Left renal cortex interstitium (tissue), 4 donors: Measurements from ENCODE around the gene ELFN1. TPM values are rescaled to one million over a fixed set of nuclear protein-coding genes. Genes with fewer than 3 reads are reported as not detected.

ENCODE experiments used
- DNase-seq, 4 donors: peaks; one replicate each; pipeline ENCODE4 v3.0.0-alpha.2; 2013; ENCODE audit warnings: low read depth in 4 of 4, low spot score in 2 of 4, missing footprints in 1 of 4
- polyA plus RNA-seq, 4 donors: library from polyadenylated mRNA; unstranded; fragments of 120-200 nt; gene quantifications; one replicate each; pipeline ENCODE4 v1.2.1, GENCODE V29; 2013; ENCODE audit not compliant: insufficient read length in 4 of 4

Gene ELFN1
- polyA plus RNA-seq, 4 donors, result 11.7 to 22.0 (median 17.5) TPM

DNA sequence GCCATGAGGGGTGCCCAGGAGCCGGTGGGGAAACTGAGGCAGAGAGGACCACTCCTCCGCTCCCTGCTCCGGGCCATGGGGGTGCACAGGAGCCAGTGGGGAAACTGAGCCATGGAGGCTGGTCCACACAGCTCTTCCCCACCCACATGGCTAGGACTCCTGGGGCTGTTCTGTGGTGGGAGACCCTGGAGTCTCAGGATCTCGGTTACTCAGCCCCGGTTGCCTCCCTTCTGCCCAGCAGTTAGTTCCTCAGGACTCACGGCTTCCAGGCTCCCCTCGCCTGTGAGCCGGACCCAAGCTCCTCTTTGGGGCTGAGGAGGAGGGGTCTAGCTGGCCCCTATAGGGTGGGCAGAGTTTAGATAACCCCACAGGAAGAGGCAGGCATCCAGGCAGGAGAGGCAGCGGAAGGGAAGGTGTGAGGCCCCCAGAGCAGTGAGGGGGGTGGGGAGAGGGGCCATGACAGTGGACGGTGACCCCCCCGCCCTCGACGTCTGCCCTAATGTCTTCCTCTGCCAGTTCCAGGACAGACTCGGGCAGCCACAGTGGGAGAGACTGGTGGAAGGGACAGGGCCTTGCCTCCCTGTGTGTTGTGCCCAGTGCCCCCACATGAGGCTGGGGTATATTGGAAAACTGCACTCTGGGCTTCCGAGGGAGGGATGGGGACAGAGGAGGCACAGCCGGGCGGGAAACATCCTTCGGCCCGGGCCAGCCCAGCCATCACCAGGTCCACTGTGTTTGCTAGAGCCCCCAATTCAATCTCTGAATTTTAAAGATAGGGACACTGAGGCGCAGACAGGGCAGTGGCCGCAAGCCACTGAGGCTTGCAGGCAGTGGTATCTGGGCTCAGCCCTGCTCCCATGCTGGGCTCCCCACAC, 4.3 kb downstream of the ELFN1 start:
- DNase-seq, result no peak

DNA sequence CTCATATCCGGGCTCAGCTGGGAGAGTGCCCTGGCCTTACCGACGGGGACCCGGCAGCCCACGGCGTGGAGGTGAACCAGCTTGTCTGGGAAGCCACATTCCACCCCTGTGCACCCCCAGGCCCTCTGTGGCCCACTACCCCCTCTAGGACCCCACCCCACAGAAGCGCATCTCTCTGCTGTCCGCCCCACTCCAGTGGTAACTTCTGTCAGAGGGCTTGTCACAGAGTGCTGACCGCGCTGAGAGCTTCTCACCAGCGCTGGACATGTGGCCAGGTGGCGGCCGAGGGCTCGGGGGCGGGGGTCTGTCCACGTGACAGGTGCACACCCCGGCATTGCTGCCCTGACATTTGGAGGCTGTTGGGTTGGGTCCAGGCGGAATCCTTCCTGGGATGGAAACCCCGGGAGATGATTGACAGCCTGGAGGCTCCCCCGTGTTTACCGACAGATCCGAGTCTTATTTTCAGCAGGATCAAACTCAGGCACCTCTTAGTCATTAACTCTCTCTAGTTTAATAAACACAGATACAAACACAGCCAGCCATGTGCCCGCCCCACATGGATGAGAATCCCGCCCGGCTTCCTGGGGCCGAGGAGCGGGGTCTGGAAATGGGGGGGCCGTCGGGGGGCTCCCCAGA, 5.1 kb downstream of the ELFN1 start:
- no peak for DNase-seq

DNA sequence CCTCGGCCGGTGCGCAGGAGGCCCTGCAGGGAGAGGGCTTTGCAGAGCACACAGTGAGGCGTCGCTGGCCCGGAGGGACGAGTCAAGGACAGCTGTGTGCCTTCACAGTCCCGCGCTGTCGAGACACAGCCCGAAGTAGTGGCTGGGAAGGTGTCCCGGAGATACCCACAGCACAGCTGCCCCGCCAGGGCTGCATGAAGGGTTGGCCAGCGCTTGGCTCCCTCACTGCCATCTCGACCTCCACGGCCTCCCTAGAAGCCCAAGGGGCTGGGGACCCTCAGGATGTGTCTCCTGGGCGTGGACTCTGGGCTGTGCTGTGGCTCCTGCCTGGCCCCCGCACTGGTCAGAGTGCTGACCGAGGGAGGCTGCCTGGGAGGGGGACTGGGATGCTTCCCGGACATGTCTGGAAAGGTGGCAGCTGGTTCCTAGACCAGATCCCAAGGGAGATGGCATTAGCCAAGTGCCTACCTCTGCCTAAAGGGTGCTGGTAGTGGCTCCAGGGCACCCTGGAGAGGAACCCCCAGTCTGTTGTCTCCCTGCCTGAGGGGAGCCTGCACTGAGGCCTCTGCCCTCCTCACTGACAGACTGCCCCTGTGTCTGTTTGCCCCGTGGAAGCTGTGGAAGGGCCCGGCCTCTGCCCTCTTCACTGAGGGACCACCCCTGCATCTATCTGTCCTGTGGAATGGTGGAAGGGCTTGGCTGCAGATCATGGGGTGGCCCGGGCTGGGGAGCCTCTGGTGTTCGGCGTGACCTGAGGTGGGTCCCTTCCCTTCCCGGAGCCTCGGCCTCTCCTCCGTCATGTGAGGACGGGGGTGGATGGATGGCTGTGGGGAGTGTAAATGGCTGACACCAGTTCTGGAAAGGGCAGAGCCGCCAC, 5.8 kb downstream of the ELFN1 start:
- DNase-seq, result no peak

DNA sequence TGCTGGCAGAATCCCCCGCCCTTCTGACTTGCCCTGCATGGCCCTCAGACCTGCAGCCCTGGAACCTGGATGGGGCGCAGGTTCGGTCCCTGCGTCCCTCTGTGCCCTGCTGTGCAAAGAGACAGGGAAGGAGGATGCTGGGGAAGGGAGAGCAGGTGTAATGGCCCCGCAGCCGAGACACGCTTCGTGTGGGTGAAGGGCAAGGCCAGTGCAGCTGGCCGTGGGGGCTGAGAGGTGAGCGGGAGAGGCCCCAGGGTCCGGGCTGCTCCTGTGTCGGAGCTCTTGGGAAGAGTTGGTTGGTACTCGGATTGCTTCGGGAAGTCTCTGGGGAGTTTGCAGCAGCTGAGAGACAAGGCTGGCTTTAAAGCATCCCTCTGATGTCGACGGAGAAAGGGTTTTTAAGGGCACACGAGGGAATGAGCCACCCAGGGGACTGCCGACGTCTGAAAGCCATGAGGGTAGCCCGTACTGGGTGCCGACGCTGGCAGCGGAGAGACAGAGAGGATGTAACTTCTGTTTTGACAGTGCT, 6.5 kb downstream of the ELFN1 start:
- no peak for DNase-seq

DNA sequence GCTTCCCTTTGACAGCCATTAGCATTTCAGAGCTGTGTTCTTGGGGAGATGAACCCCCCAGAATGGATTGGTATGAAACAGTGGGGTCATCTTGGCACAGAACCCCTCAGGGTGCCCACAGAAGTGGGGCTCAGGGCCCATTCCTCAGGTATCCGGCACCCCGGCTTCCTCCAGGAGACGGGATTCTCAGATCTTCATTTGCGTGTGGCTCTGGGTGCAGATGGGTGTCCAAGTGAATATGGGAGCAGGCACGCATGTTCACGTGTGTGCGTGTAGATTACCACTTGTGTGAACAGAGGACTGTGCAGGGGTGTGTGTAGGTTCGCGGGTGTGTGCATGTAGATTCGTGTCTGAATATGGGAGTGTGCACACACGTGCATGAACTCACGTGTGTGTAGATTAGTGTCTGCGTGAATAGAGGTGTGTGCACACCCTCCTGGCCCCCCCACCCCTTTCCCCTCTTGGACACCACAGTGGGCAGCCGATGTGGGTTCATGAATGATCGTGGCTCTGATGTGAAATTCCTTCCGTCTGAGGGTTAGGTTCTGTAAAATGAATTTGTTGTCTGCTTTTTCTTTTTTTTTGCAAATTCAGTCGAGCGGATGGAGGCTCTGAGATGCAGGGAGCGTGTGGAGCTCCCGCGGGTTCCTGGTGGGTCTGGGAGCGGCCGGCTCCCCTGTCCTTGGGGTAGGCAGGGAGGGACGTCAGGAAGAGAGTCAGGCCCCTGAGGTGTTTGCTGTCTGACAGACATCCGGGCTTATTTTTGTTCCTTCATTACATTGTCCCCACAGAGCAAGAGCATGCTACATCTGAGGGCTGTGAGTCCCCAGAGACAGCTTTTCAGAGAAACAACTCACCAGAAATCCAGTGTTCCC, 7.4 kb downstream of the ELFN1 start:
- DNase-seq, result no peak

DNA sequence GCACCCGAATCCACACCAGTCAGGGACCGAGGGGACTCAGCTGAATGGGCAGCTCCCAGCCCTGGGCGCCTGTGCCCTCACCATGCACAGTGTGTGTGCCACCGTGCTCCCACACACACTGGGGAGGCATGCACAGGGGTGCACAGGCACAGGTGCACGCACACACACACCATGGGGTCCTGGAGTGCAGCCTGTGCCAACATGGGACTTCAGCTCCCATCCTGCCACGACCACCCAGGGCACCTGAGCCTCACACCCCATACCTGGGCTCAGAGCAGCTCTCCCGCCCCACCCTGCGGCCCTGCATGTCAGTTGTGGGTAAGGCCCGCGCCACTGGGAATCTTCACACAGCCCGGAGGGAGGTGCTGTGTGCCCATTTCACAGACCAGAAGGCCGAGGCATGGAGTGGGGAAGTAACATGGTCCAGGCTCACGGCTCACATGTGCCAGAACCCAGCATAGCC, 8.0 kb downstream of the ELFN1 start:
- DNase-seq, result no peak

DNA sequence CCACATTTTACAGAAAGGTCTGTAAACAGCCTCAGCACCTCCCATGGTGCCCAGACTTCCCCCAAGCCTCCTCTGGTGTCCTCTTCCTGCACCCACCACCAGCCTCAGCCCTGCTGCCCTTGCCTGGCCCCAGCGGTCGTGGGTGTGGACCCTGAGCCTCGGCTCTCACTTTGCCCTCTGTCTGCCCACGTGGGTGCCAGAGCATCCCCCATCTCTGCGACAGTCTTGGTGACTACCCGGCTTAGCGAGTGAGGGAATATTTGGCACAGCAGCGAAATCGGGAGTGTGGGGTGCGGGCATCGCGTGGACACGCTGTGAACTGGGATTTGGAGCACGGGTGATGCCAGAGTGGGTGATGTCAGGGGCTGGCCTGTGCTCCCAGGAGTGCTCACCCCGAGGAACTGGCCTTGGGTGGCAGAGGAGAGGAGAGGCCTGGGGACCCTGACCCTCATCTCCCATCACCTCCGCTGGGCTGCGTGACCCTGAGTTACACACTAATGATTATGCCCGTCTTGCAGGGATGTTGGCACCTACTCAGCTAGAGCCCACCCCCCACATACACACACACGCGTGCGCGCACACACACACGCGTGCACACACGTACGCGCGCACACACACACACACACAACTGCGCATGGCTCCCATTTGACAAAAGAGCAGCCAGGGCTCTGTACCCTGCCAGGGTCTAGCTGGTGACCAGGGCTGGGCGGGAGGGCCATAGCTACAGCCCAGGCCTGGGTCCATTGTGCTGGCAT, 8.7 kb downstream of the ELFN1 start:
- no peak for DNase-seq

DNA sequence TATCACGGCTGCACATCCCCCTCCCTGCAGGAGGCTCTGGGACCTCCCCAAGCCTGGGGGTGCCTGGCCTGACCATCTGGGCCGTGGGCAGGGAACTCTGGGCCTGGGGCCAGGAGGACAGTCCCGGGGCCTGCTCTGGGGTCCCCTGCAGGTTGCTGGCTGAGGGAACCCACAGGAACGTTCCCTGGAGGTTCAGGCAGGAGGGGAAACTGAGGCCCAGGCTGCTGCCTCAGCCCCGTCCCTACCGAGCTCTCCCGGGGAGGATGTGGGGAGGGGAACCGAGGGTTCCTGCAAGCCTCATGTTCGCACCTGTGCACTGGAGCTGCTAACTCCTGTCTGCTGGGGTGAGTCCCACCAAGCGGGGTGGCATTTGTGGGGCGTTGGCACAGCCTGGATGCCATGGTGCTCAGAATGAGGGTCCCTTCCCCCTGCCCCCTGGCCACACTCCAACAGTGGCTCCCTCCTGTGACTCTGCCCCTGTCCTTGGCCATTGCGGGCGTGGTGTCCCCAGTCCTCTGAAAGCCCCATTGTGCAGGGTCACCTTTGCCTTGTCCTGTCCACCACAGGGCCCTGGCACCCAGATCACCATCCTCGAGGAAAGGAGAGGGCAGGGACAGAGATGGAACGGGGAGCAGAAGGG, 9.4 kb downstream of the ELFN1 start:
- no peak for DNase-seq

DNA sequence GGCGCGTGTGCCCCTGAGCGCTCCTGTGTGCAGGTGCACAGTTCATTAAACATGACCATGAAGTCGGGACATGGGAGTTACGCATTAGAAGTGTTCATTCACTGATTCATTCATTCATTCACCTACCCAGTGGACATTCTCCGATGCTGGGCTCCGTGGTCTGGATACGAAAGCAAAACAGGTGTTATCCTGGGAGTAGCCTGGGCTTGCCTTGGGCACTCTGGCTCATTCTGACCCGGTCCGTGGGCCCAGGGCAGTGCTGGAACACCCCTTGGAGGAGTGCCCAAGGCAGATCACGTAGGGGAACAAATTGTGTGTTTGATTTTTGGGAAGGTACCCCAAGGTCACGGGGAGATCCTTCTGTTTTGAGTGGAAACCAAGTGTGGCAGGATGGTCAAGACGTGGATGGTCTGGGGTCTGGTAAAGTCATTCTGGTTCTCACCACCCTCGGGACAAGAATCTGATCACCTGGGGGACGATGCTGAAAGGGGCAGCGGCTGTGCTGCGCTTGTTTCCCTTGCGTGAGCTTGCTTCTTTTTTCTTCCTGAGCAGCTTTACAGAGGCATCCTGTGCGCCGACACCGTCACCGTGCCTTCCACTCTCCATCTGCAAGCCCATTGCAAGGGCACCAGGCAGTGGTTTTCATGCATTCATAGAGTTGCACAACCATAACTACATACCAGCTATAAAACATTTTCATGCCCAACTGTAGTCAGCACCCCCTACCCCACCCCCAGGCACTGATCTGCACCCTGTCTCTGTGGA, 10.1 kb downstream of the ELFN1 start:
- DNase-seq, result no peak

DNA sequence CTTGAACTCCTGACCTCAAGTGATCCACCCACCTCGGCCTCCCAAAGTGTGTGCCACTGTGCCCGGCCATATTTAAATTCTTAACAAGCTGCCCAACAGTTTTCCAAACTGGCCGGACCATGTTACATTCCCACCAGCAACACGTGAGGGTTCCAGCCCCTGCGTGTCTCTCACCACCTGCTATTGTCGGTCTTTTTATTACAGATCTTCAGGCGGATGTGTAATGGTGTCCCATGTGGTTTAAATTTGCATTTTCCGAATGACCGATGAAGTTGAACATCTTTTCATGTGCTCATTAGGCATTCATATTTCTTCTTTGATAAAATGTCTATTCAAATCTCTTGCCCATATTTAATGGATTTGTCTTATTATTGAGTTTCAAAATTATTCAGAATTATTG, 11.5 kb downstream of the ELFN1 start:
- DNase-seq, result no peak

DNA sequence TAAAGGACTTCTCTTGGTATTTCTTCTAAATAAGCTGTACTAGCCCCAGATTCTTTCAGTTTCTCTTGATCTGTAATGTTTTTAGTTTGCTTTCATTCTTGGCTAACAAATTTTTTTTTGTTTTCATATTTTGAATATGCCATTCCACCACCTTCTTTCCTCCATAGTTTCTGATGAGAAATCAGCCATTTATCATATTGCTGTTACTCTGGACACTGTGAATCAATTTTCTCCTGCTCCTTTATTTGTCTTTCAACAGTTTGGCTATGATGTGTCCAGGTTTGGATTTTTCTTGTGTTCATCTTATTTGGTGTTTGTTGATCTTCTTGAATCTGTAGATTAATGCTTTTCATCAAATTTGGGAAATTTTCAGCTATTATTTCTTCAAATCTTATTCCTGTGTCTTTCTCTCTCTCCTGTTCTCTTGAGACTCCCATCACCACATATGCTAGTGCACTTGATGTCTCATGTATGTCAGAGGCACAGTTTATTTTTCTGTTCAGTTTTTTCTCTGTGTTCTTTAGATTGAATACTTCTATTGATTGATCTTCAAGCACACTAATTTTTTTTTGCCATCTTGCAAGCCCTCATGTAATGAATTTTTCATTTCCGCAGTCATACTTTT, 15.0 kb downstream of the ELFN1 start:
- DNase-seq, result no peak

DNA sequence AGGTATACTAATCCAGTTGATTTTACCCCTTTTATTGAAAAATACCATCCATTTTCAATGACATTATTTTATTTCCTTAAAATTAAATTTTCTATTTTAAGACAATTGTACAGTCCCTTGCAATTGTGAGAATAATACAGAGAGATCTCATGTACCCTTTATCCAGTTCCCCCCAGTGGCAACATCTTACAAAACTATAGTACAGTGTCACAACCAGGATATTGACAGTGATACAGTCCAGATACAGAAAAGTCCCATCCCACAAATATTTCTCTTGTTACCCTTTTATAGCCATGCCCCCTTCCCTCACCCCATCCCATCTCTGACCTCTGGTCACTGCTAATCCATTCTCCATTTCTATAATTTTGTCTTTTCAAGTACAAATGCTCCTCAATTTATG, 18.5 kb downstream of the ELFN1 start:
- DNase-seq, result no peak

DNA sequence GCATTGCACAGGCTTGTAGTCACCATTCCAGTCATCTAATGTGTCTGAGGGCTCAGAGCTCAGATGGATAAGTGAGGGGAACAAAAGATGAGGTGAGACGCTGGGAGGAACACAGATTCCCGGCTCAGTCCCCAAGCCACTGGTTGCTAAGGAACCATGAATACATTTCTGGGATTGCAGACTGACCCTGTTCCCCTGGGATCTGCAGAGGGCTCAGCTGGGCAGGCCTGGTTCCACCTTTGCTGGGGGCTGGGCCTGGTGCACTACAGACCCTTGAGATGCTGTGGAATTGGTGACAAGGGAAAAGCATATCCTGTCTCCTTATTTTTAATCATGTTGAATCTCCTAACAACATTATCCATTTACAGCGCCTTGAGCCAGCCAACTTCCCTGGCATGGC, 19.2 kb downstream of the ELFN1 start:
- no peak for DNase-seq

DNA sequence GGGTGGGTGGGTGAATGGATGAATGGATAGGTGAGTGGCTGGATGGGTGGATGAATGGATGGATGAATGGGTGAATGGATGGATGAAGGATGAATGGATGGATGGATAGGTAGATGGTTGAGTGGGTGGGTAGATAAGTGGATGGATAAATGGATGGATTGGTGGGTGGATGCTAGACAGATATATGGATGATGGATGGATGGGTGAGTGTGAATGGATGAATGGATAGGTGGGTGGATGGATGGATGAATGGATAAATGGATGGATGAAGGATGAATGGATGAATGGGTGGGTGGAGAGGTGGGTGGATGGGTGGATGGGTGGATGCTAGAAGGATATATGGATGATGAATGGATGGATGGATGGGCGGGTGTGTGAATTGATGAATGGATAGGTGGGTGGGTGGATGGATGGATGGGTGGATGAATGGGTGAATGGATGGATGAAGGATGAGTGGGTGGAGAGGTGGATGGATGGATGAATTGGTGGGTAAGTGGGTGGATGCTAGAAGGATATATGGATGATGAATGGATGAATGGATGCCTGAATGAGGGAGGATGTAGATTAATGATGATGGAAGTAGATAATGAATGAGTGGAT, 20.4 kb downstream of the ELFN1 start:
- no peak for DNase-seq

DNA sequence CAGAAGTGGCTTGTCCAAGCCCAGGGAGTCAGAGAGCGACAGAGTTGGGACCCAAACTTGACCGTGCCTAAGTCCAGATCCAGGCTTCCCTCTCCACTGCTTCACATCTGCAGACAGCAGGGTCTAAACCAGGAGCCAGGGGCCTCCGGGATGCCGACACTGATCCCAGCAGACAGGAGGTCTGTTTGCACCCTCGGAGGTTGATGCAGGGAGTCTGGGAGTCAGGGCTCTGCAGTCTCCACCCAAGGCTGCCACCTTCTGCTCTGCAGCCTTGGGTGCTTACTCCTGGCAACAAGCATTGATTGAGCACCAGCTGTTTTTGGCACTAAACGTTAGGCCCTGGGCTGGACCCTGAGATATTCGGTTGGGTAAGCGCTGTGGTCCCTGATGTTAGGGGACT, 21.0 kb downstream of the ELFN1 start:
- no peak for DNase-seq

DNA sequence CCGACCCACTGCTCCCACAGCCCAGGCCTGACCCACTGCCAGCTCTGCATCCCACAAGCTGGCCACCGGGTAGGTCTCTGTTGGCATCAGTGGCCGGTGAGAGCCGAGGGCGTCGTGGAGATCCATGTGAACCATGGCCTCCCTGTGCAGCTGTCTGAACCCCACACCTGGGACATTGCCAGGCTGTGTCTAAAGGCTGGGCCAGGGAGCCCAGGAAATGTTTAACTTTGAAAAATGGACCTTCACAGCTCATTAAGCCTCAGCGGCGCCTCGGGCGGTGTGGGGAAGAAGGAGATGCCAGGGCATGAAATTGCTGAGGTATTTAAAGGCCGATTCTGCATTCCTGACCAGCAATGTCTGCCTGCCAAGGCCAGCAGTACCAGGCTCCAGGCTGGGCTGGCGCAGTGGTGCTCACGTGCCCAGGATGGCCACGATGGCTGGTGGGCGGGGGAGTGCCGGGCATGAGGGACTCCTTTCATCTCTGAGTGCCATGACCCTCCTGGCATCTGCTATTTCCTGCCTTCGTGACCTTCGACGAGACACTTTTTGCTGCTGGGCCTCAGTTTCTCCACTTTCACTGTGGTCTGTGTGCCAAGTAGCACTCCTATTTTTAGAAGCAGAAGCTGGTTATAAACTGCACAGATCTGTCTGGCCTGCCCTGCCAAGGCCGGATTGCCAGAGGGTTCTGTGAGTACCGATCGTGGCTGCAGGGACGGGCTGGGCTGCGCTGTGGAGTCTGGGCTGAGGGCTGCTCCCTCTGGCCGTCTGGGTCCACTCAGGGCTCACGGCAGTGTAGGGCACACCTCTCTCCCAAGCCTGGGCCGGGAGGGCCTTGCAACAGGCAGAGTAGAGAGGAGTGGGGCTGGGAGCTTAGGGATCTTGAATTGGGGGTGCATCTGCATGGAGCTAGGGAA, 21.8 kb downstream of the ELFN1 start:
- peak in 1 of 4 donors; percentile 87 for DNase-seq
